Gastrocnemius medialis (tissue), 4 donors: ENCODE data around the gene TMEM272. TPM values are rescaled to one million over a fixed set of nuclear protein-coding genes. Genes with fewer than 3 reads are reported as not detected.

Source experiments
- ATAC-seq, 2 donors: fragments of 150-250 bp; one replicate each; pipeline ENCODE4 v1.9.1; 2016
- DNase-seq, 2 donors: peaks; one replicate each; pipeline ENCODE4 v3.0.0-alpha.2; 2019
- H3K27ac ChIP-seq, 4 donors: fragments of 200-600 bp; sonication (generic); 1 replicate in 1 of 4; 2 replicates in 3 of 4; pipeline ENCODE4 v1.5.1; 2016 to 2018; ENCODE audit warnings: mild to moderate bottlenecking in 2 of 4, moderate library complexity in 1 of 4
- H3K27me3 ChIP-seq, 3 donors: fragments of 200-600 bp; sonication (generic) in 2 of 3; 1 replicate in 1 of 3; 2 replicates in 2 of 3; pipeline versions ENCODE4 v1.5.1 to v1.6.0; 2016 to 2019; ENCODE audit warnings: mild to moderate bottlenecking in 1 of 3, moderate library complexity in 1 of 3
- H3K36me3 ChIP-seq, 2 donors: fragments of 200-600 bp; sonication (generic) in 1 of 2; one replicate each; pipeline ENCODE4 v1.5.1; 2017 to 2018
- H3K4me1 ChIP-seq, 2 donors: fragments of 200-600 bp; sonication (generic) in 1 of 2; one replicate each; pipeline ENCODE4 v1.5.1; 2016 to 2017; ENCODE audit warnings: mild to moderate bottlenecking in 2 of 2
- H3K4me3 ChIP-seq, 4 donors: fragments of 200-600 bp; sonication (generic) in 3 of 4; 1 replicate in 1 of 4; 2 replicates in 3 of 4; pipeline ENCODE4 v1.5.1; 2016 to 2019; ENCODE audit warnings: mild to moderate bottlenecking in 2 of 4
- H3K9me3 ChIP-seq, 3 donors: fragments of 200-600 bp; sonication (generic) in 2 of 3; 1 replicate in 1 of 3; 2 replicates in 2 of 3; pipeline ENCODE4 v1.5.1; 2016 to 2019
- CTCF ChIP-seq, 5 experiments: fragments of 450-650 bp in 3 of 5; fragments of 200-600 bp in 2 of 5; sonication (generic) in 2 of 5; IDR thresholded peaks in 4 of 5; conservative IDR thresholded peaks in 1 of 5; 1 replicate in 4 of 5; 2 replicates in 1 of 5; pipeline ENCODE4 v1.5.1; 2016 to 2019; ENCODE audit warnings: antibody characterized with exemption in 5 of 5, mild to moderate bottlenecking in 3 of 5, moderate library complexity in 3 of 5
- POLR2A ChIP-seq, 2 donors: fragments of 450-650 bp; IDR thresholded peaks; one replicate each; pipeline ENCODE4 v1.6.1; 2017; ENCODE audit warnings: antibody characterized with exemption in 2 of 2, mild to moderate bottlenecking in 2 of 2, moderate library complexity in 2 of 2
- in situ Hi-C, 4 donors: fragments of 200-750 bp; cut with MboI; loops; one replicate each; pipeline versions ENCODE4 v1.15.0 to v1.8.0; 2017; ENCODE audit warnings: low sequenced_read_pairs in 4 of 4
- intact Hi-C: fragments of 100-400 bp; cut with DNase I; formaldehyde crosslinking; loops from one replicate; pipeline ENCODE4 v1.15.1; 2023; ENCODE audit warnings: low total_unique reads
- total RNA-seq, 4 donors: library from RNA; depleted of rRNA; stranded (reverse); fragments of >200 nt; gene quantifications; one replicate each; pipeline versions ENCODE4 v1.1.0 to v1.2.3, GENCODE V29; 2016

TMEM272 gene
- total RNA-seq, 4 donors from 2014 or later, result 0.20 to 0.41 (median 0.27) TPM; not detected in 1

DNA sequence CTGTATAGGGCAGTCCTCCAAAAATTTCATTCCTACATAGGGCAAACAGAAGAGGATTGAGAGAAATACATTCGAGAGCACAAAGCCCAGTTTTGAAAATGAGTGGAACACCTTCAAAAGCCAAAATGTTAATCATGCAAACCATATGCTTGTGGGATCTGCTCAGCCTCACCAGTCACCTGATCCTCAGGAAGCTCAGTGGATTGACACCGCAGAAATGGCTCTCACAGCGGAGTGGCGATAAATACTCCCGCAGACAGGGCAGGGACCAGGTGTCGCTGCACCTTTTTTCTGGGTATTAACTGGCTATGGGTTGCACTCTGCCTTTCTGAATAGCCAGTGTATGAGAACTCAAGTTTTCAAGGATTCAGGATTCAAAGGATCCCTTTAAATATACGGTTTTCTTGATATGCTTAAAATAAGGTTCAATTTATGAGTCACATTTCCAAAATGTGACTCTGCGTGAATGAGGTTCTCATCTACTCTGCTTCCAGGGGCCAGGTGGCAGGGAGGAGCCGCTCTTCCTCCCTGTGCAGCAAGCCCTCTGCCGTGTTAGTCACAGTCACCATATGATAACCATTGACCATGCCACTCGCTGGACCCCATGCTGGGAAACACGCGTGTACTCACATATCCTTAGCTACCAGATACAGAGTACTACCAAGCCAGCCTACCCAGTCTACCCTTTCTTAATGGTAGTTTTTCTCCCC, 22.7 kb downstream of the TMEM272 start:
- ATAC-seq, result no peak
- DNase-seq, result no peak
- in situ Hi-C loops, result loop anchor here in 3 of 4 donors (25.0 kb wide), 5 partner anchors 190 to 615 kb away; partner anchors contain the start of genes ALG11 (in 1 of the 3), ATP7B (in 1 of the 3), NEK5 (in 1 of the 3) and UTP14C (in 1 of the 3)
- no peaks in the 10 kb centered on the region for H3K9me3 ChIP-seq
- H3K4me3 ChIP-seq, result no peak overlapping the region
- TF ChIP-seq POLR2A (IDR thresholded peaks at IDR 0.05), result no peak
- no peak for TF ChIP-seq CTCF (IDR thresholded peaks at IDR 0.05 in 4 of 5, conservative IDR thresholded peaks at IDR 0.05 in 1 of 5)
- H3K27ac ChIP-seq, result no peak overlapping the region
- H3K27me3 ChIP-seq, result no peaks in the 10 kb centered on the region
- peaks cover 15 to 16% of the 10 kb centered on the region in 2 donors for H3K4me1 ChIP-seq
- no peaks in the 10 kb centered on the region for H3K36me3 ChIP-seq
- intact Hi-C loops, result no loop called here

DNA sequence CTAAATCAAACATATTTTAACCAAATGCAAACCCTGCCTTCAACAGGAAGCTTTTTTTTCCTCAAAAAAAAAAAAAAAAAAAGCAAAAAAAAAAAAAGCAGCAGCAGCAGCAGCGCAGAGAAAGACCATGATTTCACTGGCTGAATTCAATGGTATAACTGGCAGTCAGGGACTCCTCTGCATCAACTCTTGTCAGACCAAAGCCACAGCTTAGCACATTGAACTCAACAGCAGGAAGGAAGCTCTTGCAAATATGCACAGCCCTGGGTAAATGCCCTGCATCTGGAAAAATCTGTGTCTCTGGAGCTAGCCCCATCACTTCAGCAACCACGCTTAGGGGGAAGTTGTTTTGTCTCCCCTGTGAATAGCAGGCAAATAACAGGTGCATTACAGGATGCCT, 23.4 kb downstream of the TMEM272 start:
- DNase-seq (no peak), ATAC-seq (no peak)
- H3K9me3 ChIP-seq, result no peaks in the 10 kb centered on the region
- no peak overlapping the region for H3K27ac ChIP-seq
- peaks cover 14 to 16% of the 10 kb centered on the region in 2 donors for H3K4me1 ChIP-seq
- no peaks in the 10 kb centered on the region for H3K27me3 ChIP-seq
- intact Hi-C loops, result no loop called here
- H3K4me3 ChIP-seq, result no peak overlapping the region
- no peaks in the 10 kb centered on the region for H3K36me3 ChIP-seq
- TF ChIP-seq POLR2A (IDR thresholded peaks at IDR 0.05) (no peak), CTCF (IDR thresholded peaks at IDR 0.05 in 4 of 5, conservative IDR thresholded peaks at IDR 0.05 in 1 of 5) (no peak)
- in situ Hi-C loops, result loop anchor here in 3 of 4 donors (25.0 kb wide), 5 partner anchors 191 to 616 kb away; partner anchors contain the start of genes ALG11 (in 1 of the 3), ATP7B (in 1 of the 3), NEK5 (in 1 of the 3) and UTP14C (in 1 of the 3)

- H3K27ac ChIP-seq, result no peak overlapping the region
These were observed 24.9 kb downstream of the TMEM272 start for GRCh38 chr13:51820016-51820597.

DNA sequence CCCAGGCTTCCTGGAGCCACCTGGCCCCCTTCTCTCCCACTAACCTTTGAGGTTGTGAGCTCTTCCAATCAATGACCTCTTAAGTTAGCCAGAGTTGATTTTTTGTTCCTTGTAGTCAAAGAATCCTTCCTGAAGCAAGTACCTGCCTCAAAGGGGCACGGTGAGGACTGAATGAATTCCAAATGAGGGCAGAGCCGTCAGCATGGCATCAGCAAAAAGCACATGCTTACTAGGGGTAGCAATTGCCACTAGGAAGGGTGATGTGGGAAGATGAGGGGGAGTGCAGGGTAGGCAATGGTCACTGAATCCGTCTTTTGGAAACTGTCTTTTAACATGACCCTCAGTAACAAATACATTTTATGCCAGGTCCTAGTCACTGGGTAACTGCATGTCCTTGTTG, 25.4 kb downstream of the TMEM272 start:
- no peak for ATAC-seq
- H3K27ac ChIP-seq, result peak overlapping the region in 2 of 4 donors; percentile 6 to 44

More at GRCh38 chr13:51820016-51820597, 24.9 kb downstream of the TMEM272 start:
- no peak overlapping the region for H3K4me3 ChIP-seq
- intact Hi-C loops (no loop called here), in situ Hi-C loops (loop anchor here in 3 of 4 donors (25.0 kb wide), 5 partner anchors 192 to 617 kb away; partner anchors contain the start of genes ALG11 (in 1 of the 3), ATP7B (in 1 of the 3), NEK5 (in 1 of the 3) and UTP14C (in 1 of the 3))
- no peaks in the 10 kb centered on the region for H3K36me3 ChIP-seq
- H3K9me3 ChIP-seq, result no peaks in the 10 kb centered on the region
- TF ChIP-seq CTCF (IDR thresholded peaks at IDR 0.05 in 4 of 5, conservative IDR thresholded peaks at IDR 0.05 in 1 of 5) (no peak), POLR2A (IDR thresholded peaks at IDR 0.05) (no peak)
- DNase-seq (no peak), ATAC-seq (no peak)
- H3K27me3 ChIP-seq, result no peaks in the 10 kb centered on the region
- H3K4me1 ChIP-seq, result peaks cover 16 to 17% of the 10 kb centered on the region in 2 donors

More for the DNA sequence above, 25.4 kb downstream of the TMEM272 start:
- no peaks in the 10 kb centered on the region for H3K9me3 ChIP-seq
- DNase-seq, result no peak
- H3K27me3 ChIP-seq, result no peaks in the 10 kb centered on the region
- in situ Hi-C loops (loop anchor here (10.0 to 25.0 kb wide), 8 partner anchors 193 to 635 kb away; partner anchors contain the start of genes NEK5 (in 2 of the 4), ALG11 (in 1 of the 4), ATP7B (in 1 of the 4) and CKAP2 (in 1 of the 4)), intact Hi-C loops (no loop called here)
- H3K4me3 ChIP-seq, result no peak overlapping the region
- no peak for TF ChIP-seq POLR2A (IDR thresholded peaks at IDR 0.05)
- TF ChIP-seq CTCF (IDR thresholded peaks at IDR 0.05 in 4 of 5, conservative IDR thresholded peaks at IDR 0.05 in 1 of 5), result no peak
- no peaks in the 10 kb centered on the region for H3K36me3 ChIP-seq
- peaks cover 16 to 21% of the 10 kb centered on the region in 2 donors for H3K4me1 ChIP-seq
